Astrocyte (in vitro differentiated cells and primary cell): ENCODE results near the gene HOXD12.

Source experiments
- CTCF ChIP-seq: IDR thresholded peaks from 2 replicates; pipeline ENCODE4 v1.5.1; 2011; ENCODE audit warnings: low read depth, mild to moderate bottlenecking, inconsistent platforms, low read length, moderate library complexity; ENCODE audit not compliant: insufficient read depth
- EZH2 ChIP-seq: IDR thresholded peaks from 2 replicates; pipeline ENCODE4 v1.6.1; 2012; ENCODE audit warnings: mild to moderate bottlenecking, low read length, inconsistent platforms; ENCODE audit not compliant: insufficient read depth

GRCh38 chr2:176132205-176133171, 32.9 kb downstream of the HOXD12 start:
- no peak for TF ChIP-seq CTCF
- TF ChIP-seq EZH2: peak; percentile 79
